Nephron (organoid): ENCODE results near the gene TMEM167B.

Experiments
- H3K27ac Mint-ChIP-seq, 3 experiments: 2 replicates each; pipeline ENCODE4 v1.8.0; 2020; ENCODE audit warnings: mixed read lengths in 3 of 3, mild to moderate bottlenecking in 2 of 3, moderate library complexity in 1 of 3
- H3K27me3 Mint-ChIP-seq: 2 replicates; pipeline ENCODE4 v1.8.0; 2021; ENCODE audit warnings: low read depth, mild to moderate bottlenecking, moderate library complexity, mixed read lengths
- H3K36me3 Mint-ChIP-seq: 2 replicates; pipeline ENCODE4 v1.8.0; 2020; ENCODE audit warnings: low read depth, mixed read lengths
- H3K4me1 Mint-ChIP-seq: 2 replicates; pipeline ENCODE4 v1.8.0; 2020; ENCODE audit warnings: mixed read lengths
- H3K4me3 Mint-ChIP-seq, 3 experiments: 2 replicates each; pipeline ENCODE4 v1.8.0; 2020; ENCODE audit warnings: mild to moderate bottlenecking in 3 of 3, mixed read lengths in 3 of 3, moderate library complexity in 2 of 3
- H3K9me3 Mint-ChIP-seq: 2 replicates; pipeline ENCODE4 v1.8.0; 2020; ENCODE audit warnings: mixed read lengths
- CTCF ChIP-seq, 3 experiments: fragments of 200-600 bp; sonication (generic); IDR thresholded peaks; one replicate each; pipeline ENCODE4 v1.5.0; 2021; ENCODE audit warnings: antibody characterized with exemption in 3 of 3; ENCODE audit not compliant: unreplicated experiment in 3 of 3

TMEM167B gene

GRCh38 chr1:109112056-109112651, 21.6 kb downstream of the TMEM167B start:
- no peaks in the 10 kb centered on the region for H3K9me3 Mint-ChIP-seq
- peaks cover 11% of the 10 kb centered on the region for H3K4me1 Mint-ChIP-seq
- peak overlapping the region; percentile 79 to 80 (median 80) for H3K4me3 Mint-ChIP-seq
- no peak for TF ChIP-seq CTCF (IDR thresholded peaks at IDR 0.05; ENCODE audit: unreplicated experiment in 3 of 3)
- peaks cover 71% of the 10 kb centered on the region for H3K27me3 Mint-ChIP-seq
- H3K36me3 Mint-ChIP-seq = no peaks in the 10 kb centered on the region
- no peak overlapping the region for H3K27ac Mint-ChIP-seq

- TF ChIP-seq CTCF (IDR thresholded peaks at IDR 0.05; ENCODE audit: unreplicated experiment in 3 of 3) = peak; percentile 92 to 98 (median 97)
- no peaks in the 10 kb centered on the region for H3K9me3 Mint-ChIP-seq
- peak overlapping the region; percentile 79 to 80 (median 80) for H3K4me3 Mint-ChIP-seq
- no peaks in the 10 kb centered on the region for H3K36me3 Mint-ChIP-seq
- peaks cover 71% of the 10 kb centered on the region for H3K27me3 Mint-ChIP-seq
- peaks cover 11% of the 10 kb centered on the region for H3K4me1 Mint-ChIP-seq
- no peak overlapping the region for H3K27ac Mint-ChIP-seq
These were observed 22.2 kb downstream of the TMEM167B start for GRCh38 chr1:109112652-109113285.

- Mint-ChIP-seq H3K36me3 (no peaks in the 10 kb centered on the region), H3K27me3 (peaks cover 79% of the 10 kb centered on the region), H3K9me3 (no peaks in the 10 kb centered on the region), H3K4me1 (peaks cover 11% of the 10 kb centered on the region), H3K4me3 (peak within 1 kb of the TSS; percentile 79 to 80 (median 80)), H3K27ac (no peak within 1 kb of the TSS)
- TF ChIP-seq CTCF (IDR thresholded peaks at IDR 0.05; ENCODE audit: unreplicated experiment in 3 of 3) = no peak
These were observed 23.2 kb downstream of the TMEM167B start, which contains the start of gene ELAPOR1 for GRCh38 chr1:109113590-109114341. TSS of gene ELAPOR1 (plus strand) at chr1:109114115. CDS start at chr1:109114184, 69 bp downstream.

GRCh38 chr1:109114342-109114674, 23.7 kb downstream of the TMEM167B start:
- no peaks in the 10 kb centered on the region for H3K9me3 Mint-ChIP-seq
- peaks cover 11% of the 10 kb centered on the region for H3K4me1 Mint-ChIP-seq
- peaks cover 79% of the 10 kb centered on the region for H3K27me3 Mint-ChIP-seq
- H3K4me3 Mint-ChIP-seq = peak overlapping the region; percentile 11 to 63 (median 21)
- H3K36me3 Mint-ChIP-seq = no peaks in the 10 kb centered on the region
- no peak for TF ChIP-seq CTCF (IDR thresholded peaks at IDR 0.05; ENCODE audit: unreplicated experiment in 3 of 3)
- H3K27ac Mint-ChIP-seq = no peak overlapping the region

GRCh38 chr1:109115685-109116084, 25.1 kb downstream of the TMEM167B start:
- Mint-ChIP-seq H3K27ac (no peak overlapping the region), H3K36me3 (no peaks in the 10 kb centered on the region), H3K27me3 (peaks cover 70% of the 10 kb centered on the region), H3K4me3 (no peak overlapping the region), H3K9me3 (no peaks in the 10 kb centered on the region), H3K4me1 (peaks cover 11% of the 10 kb centered on the region)
- no peak for TF ChIP-seq CTCF (IDR thresholded peaks at IDR 0.05; ENCODE audit: unreplicated experiment in 3 of 3)
